Activated naive CD8-positive, alpha-beta T cell (primary cell): ENCODE results near the gene ANXA7.

ENCODE experiments used
- H3K27ac Mint-ChIP-seq: one replicate; pipeline ENCODE4 v1.8.0; 2021; ENCODE audit warnings: mixed read lengths
- H3K27me3 Mint-ChIP-seq: one replicate; pipeline ENCODE4 v1.8.0; 2021; ENCODE audit warnings: mixed read lengths
- H3K36me3 Mint-ChIP-seq: one replicate; pipeline ENCODE4 v1.8.0; 2021; ENCODE audit warnings: mixed read lengths
- H3K4me1 Mint-ChIP-seq: one replicate; pipeline ENCODE4 v1.8.0; 2021; ENCODE audit warnings: low read depth, mixed read lengths
- H3K4me3 Mint-ChIP-seq: one replicate; pipeline ENCODE4 v1.8.0; 2021; ENCODE audit warnings: mild to moderate bottlenecking, mixed read lengths
- H3K9me3 Mint-ChIP-seq: one replicate; pipeline ENCODE4 v1.8.0; 2021; ENCODE audit warnings: low read depth, mixed read lengths

Gene ANXA7

DNA sequence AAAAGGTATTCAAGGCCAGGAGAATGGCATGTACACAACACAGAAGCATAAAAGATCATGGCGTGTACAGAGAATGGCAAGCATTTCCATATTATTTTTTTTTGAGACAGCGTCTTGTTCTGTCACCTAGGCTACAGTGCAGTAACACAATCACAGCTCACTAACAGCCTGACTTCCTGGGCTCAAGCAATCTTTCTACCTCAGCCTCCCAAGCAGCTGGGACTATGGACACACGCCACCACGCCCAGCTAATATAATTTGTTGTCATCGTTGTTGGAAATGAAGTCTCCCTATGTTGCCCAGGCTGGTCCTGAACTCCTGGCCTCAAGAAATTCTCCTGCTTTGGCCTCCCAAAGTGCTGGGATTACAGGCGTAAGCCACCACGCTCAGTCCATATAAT is 27.3 kb downstream of the ANXA7 start:
- Mint-ChIP-seq H3K9me3 (no peaks in the 10 kb centered on the region), H3K4me1 (no peaks in the 10 kb centered on the region), H3K36me3 (peaks cover 10% of the 10 kb centered on the region), H3K27ac (no peak overlapping the region), H3K27me3 (no peaks in the 10 kb centered on the region), H3K4me3 (no peak overlapping the region)

DNA sequence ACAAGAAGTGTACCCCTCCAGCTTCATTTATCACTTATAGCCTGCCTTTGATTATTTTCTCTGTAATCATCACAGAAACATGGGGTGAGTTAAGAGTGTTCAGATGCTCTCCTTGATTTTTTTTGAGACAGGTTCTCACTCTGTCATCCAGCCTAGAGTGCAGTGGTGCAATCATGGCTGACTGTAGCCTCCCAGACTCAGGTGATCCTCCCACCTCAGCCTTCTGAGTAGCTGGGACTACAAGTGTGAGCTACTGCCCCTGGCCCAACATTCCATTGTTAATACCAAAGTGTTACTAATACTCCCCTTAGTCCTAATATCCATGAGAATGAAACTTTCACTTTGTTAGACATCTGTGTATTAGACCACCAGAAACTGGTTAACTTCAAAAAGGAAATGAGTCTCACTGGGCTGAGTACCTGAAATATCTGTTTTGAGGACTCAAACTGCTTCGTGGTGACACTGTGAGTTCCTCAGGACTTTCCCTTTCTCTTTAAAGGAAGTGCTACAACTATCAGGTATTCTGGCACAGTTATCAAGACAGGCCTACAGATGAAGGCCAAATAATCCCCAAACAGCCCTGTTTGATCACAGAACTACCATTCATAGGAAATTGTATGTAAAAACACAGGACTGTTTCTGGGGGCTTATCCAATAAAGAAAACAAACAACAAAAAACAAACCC is 34.7 kb downstream of the ANXA7 start:
- Mint-ChIP-seq H3K27me3 (no peaks in the 10 kb centered on the region), H3K4me3 (no peak overlapping the region), H3K27ac (peak overlapping the region; percentile 50), H3K36me3 (peaks cover 15% of the 10 kb centered on the region), H3K4me1 (peaks cover 5% of the 10 kb centered on the region), H3K9me3 (no peaks in the 10 kb centered on the region)

DNA sequence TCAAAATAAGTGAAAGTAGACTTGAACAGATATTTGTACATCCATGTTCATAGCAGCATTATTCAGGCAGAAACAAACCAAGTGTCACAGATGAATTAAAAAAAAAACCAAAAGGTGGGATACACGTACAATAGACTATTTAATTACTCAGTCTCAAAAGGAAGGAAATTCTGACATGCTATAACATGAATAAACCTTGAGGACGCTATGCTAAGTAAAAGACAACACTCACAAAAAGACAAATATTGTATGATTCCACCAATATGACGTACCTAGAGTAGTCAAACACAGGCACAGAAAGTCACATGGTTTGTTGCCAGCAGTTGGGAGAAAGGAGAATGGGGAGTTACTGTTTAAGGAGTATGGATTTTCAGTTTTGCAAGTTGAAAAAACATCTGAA is 37.2 kb downstream of the ANXA7 start:
- Mint-ChIP-seq H3K9me3 (no peaks in the 10 kb centered on the region), H3K27ac (peak overlapping the region; percentile 41), H3K27me3 (no peaks in the 10 kb centered on the region), H3K36me3 (peaks cover 16% of the 10 kb centered on the region), H3K4me1 (peaks cover 5% of the 10 kb centered on the region), H3K4me3 (no peak overlapping the region)

DNA sequence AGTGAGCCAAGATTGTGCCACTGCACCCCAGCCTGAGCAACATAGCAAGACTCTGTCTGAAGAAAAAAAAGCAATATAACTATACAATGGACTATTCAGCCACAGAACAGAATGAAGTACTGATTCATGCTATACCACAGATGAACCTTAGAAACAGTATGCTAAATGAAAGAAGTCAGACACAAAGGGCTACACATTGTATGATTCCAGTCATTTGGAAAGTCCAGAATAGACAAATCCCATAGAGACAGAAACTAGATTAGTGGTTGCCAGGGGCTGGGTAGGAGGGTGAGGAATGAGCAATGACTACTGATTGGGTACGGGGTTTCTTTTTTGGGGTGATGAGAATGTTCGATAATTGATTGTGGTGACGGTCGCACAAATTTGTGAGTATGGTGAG is 45.6 kb downstream of the ANXA7 start:
- H3K36me3 Mint-ChIP-seq, result peaks cover 14% of the 10 kb centered on the region
- no peaks in the 10 kb centered on the region for H3K9me3 Mint-ChIP-seq
- H3K27ac Mint-ChIP-seq, result no peak overlapping the region
- H3K27me3 Mint-ChIP-seq, result no peaks in the 10 kb centered on the region
- H3K4me1 Mint-ChIP-seq, result peaks cover 2% of the 10 kb centered on the region
- no peak overlapping the region for H3K4me3 Mint-ChIP-seq

DNA sequence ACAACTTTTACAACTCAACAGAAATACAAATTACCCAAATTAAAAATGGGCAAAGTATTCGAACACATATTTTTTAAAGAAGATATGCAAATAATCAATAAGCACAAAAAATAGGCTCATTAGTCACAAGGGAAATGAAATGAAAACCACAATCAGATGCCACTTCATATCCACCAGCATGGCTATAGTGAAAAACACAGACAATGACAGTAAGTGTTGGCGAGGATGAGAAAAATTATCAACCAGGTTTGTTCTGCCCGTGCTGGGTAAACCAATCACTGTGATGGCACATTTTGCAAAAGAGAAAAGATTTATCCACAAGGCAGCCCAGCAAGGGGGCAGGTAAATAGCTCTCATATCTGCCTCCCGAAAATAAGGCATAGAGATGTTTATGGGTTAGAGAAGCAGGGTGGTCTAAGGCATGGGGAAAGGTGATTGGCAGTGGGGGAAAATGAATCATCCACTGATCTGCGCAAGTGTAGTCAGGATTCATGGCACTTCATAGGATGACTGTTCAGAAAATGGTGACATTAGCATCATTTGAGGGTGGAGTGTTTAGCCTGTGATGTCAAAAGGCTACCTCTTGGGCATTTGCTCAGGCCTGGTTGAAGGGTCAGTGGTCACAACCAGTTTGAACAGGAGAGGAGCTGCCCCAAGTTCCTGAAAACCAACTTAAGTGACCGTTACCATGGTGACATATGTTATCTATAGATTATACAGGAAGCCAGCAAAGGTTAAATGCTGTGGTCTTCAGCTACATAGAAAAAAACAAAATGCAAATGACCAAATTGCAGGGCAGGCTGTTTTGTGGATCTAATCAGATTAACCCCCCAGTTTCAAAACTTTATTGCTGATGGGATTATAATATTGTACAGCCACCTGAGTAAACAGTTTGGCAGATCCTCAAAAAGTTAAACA is 47.2 kb downstream of the ANXA7 start:
- Mint-ChIP-seq H3K27ac (peak overlapping the region; percentile 62), H3K9me3 (no peaks in the 10 kb centered on the region), H3K36me3 (peaks cover 17% of the 10 kb centered on the region), H3K27me3 (no peaks in the 10 kb centered on the region), H3K4me1 (peaks cover 2% of the 10 kb centered on the region), H3K4me3 (no peak overlapping the region)

DNA sequence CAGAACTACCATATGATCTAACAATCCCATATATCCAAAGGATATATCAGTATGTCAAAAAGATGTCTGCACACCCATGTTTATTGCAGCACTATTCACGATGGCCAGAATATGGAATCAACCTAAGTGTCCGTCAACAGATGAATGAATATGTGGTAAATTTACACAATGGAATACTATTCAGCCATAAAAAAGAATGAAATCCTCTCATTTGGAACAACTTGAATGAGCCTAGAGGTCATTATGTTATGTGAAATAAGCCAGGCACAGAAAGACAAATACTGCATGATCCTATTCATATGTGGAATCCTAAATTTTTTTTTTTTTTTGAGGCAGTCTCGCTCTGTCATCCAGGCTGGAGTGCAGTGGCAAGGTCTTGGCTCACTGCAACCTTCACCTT is 48.9 kb downstream of the ANXA7 start:
- H3K27me3 Mint-ChIP-seq, result no peaks in the 10 kb centered on the region
- peaks cover 5% of the 10 kb centered on the region for H3K4me1 Mint-ChIP-seq
- peaks cover 17% of the 10 kb centered on the region for H3K36me3 Mint-ChIP-seq
- H3K27ac Mint-ChIP-seq, result no peak overlapping the region
- no peak overlapping the region for H3K4me3 Mint-ChIP-seq
- H3K9me3 Mint-ChIP-seq, result no peaks in the 10 kb centered on the region

DNA sequence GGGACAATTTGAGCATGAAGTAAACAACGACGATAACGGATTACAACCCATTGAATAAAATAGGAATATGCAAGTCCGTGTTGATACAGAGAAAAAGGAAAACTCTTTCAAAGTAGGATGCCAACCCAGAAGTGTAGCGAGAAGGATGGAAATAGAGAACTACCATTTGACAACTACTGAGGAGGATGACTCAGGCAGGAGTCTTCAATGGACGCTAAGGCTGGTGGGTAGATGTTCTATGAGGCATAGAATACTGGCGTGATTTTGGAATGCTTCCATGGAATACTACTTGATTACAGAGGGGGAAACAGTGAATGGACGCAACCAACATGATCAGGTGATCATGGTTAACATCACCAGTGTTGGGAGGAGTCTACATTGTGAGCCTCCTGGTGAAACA is 54.4 kb downstream of the ANXA7 start:
- Mint-ChIP-seq H3K4me3 (peak overlapping the region; percentile 96), H3K27me3 (no peaks in the 10 kb centered on the region), H3K4me1 (peaks cover 13% of the 10 kb centered on the region), H3K36me3 (peaks cover 4% of the 10 kb centered on the region), H3K27ac (no peak overlapping the region), H3K9me3 (no peaks in the 10 kb centered on the region)

DNA sequence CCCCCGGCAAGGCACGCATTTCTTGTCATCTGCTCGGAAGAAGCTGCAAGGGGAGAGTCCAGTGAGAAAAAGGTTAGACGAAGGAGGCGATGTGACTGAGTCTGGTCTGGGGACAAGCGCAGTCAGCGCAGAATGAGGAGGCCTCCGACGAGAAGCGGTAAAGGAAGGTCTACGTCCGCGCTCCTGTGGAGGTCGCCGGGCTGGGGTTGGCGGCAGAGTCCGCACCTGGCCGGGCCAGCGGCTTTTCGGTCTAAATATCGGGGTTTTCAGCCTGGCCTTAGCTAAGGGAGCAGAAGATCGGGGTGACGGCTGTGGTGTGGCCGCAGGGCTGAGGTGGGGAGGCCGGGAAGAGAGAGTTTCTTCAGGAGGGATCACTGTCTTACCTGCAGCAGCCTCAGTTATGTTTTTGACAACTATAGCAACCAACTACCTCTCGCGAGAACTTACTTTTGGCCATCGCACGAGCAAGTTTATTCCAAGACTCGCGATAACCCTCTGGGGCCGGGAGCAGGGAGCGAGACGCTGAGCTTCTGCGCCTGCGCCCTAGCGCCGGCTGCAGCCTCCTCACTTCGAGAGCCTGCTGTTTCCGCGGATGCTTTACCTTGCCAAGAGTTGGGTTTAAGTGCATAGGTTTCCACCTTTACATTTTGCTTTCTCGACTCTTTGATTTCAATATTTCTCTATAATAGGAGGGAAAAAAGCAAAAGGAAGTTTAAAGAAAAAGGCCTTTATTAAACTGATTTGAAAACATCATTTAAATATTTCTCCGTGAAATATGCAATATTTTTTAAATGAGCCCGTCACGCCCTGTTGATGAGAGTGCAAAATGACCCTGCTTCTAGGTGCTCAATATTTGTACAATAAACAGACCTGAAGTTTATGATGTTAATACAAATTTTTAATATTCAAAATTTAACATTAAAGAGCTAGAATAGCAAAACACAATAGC is 55.3 kb downstream of the ANXA7 start, which contains the start of gene CFAP70:
TSS of gene CFAP70 (minus strand) at position 534 of the 949 bp plus-strand sequence. CDS start 4,068 bp downstream, outside the sequence.
- Mint-ChIP-seq H3K27me3 (no peaks in the 10 kb centered on the region), H3K4me3 (peak within 1 kb of the TSS; percentile 96), H3K9me3 (no peaks in the 10 kb centered on the region), H3K27ac (peak within 1 kb of the TSS; percentile 83), H3K36me3 (peaks cover 4% of the 10 kb centered on the region), H3K4me1 (peaks cover 13% of the 10 kb centered on the region)

DNA sequence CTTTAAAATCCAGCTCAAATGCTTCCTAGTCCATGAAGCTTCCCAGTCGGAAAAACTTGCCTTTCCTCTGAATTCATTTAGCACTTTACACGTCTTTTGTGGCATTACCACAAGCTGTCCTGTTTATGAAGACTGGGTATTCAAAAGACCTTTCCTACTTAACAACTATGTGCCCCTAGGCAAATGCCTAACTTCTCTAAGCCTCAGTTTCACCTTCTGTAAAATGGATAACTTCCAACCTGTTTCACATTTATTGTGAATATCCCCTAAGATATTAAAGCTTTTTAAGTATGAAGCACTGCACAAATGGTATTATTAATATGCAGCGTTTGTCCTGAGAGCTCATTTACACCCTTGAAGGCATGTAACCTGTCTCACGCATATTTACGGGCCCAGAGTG is 56.0 kb downstream of the ANXA7 start:
- H3K9me3 Mint-ChIP-seq, result no peaks in the 10 kb centered on the region
- H3K4me1 Mint-ChIP-seq, result peaks cover 13% of the 10 kb centered on the region
- H3K36me3 Mint-ChIP-seq, result peaks cover 4% of the 10 kb centered on the region
- H3K27ac Mint-ChIP-seq, result no peak overlapping the region
- peak overlapping the region; percentile 96 for H3K4me3 Mint-ChIP-seq
- H3K27me3 Mint-ChIP-seq, result no peaks in the 10 kb centered on the region

DNA sequence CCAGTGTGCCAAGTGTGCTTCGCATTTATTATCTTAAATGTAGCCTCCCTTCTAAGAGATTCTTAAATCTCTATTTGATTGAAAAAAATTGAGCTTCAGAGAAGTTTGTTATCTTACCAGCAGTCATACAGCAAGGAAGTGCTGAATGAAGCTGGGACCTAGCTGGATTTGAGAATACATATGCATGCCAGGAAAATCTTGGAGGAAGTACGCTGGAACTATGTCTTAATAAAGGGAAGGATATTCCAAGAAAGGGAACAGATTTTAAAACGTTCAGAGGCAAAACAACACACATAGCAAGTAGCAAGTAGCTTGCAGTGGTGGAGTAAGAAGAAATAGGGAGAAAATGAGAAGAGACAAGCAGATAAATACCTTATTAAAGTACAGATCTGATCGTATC is 56.7 kb downstream of the ANXA7 start:
- no peak overlapping the region for H3K27ac Mint-ChIP-seq
- peak overlapping the region; percentile 96 for H3K4me3 Mint-ChIP-seq

DNA sequence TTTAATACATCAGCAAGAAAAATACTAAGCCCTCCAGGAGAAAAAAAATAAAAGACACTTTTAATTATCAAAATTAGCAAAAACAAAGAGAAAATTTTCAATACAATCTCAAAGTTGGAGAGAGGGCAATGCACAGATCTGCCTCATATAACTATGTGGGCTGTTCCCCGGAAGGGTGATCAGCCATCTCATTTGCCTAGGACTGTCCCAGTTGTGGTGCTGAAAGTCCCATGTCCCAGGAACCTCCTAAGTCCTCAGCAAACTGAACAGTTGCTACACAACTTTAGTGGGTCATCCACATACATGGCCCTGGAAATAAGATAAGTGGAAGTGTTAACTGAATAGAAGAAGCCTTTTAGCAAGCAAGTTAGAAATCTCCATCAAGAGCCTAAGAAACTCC is 69.6 kb downstream of the ANXA7 start:
- Mint-ChIP-seq H3K4me3 (no peak overlapping the region), H3K4me1 (no peaks in the 10 kb centered on the region), H3K27me3 (no peaks in the 10 kb centered on the region), H3K36me3 (no peaks in the 10 kb centered on the region), H3K27ac (no peak overlapping the region), H3K9me3 (no peaks in the 10 kb centered on the region)

More for the DNA sequence above, 56.7 kb downstream of the ANXA7 start:
- Mint-ChIP-seq H3K4me1 (peaks cover 13% of the 10 kb centered on the region), H3K27me3 (no peaks in the 10 kb centered on the region), H3K36me3 (peaks cover 4% of the 10 kb centered on the region), H3K9me3 (no peaks in the 10 kb centered on the region)

DNA sequence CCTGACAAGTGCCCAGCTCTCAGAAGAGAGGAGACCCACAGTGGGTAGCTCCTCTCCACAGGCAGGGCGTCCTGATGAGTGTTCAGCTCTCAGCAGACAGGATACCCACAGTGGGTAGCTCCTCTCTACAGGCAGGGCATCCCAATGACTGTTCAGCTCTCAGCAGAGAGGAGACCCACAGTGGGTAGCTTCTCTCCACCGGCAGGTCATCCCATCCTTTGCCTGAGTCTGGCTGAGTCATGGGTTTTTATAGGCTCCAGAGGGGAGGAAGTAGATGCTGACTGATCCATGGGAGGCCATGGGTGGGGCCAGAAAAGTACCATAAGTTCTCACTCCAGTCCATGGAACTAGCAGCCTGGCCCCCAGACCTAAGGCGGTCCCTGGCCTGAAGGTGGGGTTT is 73.7 kb downstream of the ANXA7 start:
- Mint-ChIP-seq H3K4me3 (no peak overlapping the region), H3K9me3 (no peaks in the 10 kb centered on the region), H3K27me3 (no peaks in the 10 kb centered on the region)

DNA sequence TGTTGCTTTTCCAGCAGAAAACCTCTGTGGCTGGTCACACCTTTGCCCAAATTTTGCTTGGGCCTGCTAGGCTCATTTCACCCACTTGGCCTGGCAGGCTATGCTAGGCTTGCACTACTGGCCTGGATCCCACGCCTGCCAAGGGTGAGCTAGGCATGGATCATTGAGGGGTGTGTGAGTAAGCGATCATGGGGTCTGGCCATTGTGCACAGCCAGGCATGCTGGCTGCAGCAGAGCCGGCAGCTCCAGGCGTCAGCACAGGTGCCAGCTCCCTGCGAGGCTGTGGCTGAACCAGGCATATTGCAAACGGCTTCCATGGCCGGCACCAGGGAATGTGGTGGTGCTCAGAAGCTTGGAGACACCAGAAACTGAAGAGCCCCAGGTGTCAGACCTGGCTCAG is 74.4 kb downstream of the ANXA7 start:
- Mint-ChIP-seq H3K9me3 (no peaks in the 10 kb centered on the region), H3K36me3 (no peaks in the 10 kb centered on the region), H3K4me3 (no peak overlapping the region), H3K27me3 (no peaks in the 10 kb centered on the region), H3K27ac (no peak overlapping the region), H3K4me1 (no peaks in the 10 kb centered on the region)

More for the DNA sequence above, 73.7 kb downstream of the ANXA7 start:
- H3K4me1 Mint-ChIP-seq, result no peaks in the 10 kb centered on the region
- H3K36me3 Mint-ChIP-seq, result no peaks in the 10 kb centered on the region
- H3K27ac Mint-ChIP-seq, result no peak overlapping the region

DNA sequence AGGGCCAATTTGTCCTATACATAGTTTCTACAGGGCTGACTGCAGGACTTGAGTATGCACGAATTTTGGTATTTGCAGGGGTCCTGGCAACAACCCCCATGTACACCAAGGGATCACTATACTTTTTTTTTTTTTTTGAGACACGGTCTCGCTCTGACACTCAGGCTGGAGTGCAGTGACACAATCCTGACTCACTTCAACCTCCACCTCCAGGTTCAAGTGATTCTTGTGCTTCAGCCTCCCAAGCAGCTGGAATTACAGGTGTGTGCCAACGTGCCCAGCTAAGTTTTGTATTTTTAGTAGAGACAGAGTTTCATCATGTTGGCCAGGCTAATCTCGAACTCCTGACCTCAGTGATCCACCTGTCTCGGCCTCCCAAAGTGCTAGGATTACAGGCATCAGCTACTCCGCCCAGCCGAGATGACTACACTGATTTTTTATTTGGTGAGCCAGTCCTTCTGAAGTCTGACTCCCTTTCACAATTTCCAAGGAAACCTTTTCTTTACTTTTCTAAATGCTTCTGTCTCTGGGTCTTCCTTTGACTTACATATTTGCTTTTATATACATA is 75.0 kb downstream of the ANXA7 start:
- Mint-ChIP-seq H3K4me3 (no peak overlapping the region), H3K27me3 (no peaks in the 10 kb centered on the region), H3K4me1 (no peaks in the 10 kb centered on the region), H3K27ac (no peak overlapping the region), H3K36me3 (no peaks in the 10 kb centered on the region), H3K9me3 (no peaks in the 10 kb centered on the region)
